Measurements from ENCODE around the gene OR7D2.

Gene OR7D2

GRCh38 chr19:9205501-9206113 lies 26.8 kb downstream of the OR7D2 start:
- peak; percentile 37 for DNase-seq (ENCODE audit: low spot score)

GRCh38 chr19:9219489-9219888 lies 40.7 kb downstream of the OR7D2 start, which contains the start of gene OR7D4:
Gene OR7D4 (minus strand): TSS chr19:9219589. CDS start chr19:9214837, 4,752 bp downstream.
- DNase-seq (ENCODE audit: low spot score) = no peak
